ENCODE results near the gene RND1. TPM values are rescaled to one million over a fixed set of nuclear protein-coding genes. Genes with fewer than 3 reads are reported as not detected.

RND1 gene
- polyA plus RNA-seq, 10 donors = 0.16 to 3.6 (median 0.44) TPM

GRCh38 chr12:48811437-48812090 is 54.1 kb downstream of the RND1 start:
- no peak for DNase-seq

- peak in 1 of 3 donors; percentile 78 for DNase-seq
These were observed 54.7 kb downstream of the RND1 start for GRCh38 chr12:48810903-48811431.

GRCh38 chr12:48807981-48808380 is 57.7 kb downstream of the RND1 start:
- DNase-seq = no peak

Other genes starting within 250 kb of the RND1 start
- 10 to 100 TPM; 26.0 to 40.2 (median 34.1) TPM for gene KANSL2, start 183.6 kb downstream of the RND1 start, polyA plus RNA-seq (ENCODE audit: insufficient read length in 10 of 10)
- gene CCNT1, start 149.2 kb downstream of the RND1 start, polyA plus RNA-seq (ENCODE audit: insufficient read length in 10 of 10) = 10 to 100 TPM; 12.5 to 22.9 (median 18.9) TPM
- 10 to 100 TPM; 30.4 to 53.5 (median 38.0) TPM for gene ADCY6, start 76.8 kb downstream of the RND1 start, polyA plus RNA-seq (ENCODE audit: insufficient read length in 10 of 10)
- 10 to 100 TPM; 13.4 to 27.0 (median 15.6) TPM for gene CACNB3, start 47.4 kb downstream of the RND1 start, polyA plus RNA-seq (ENCODE audit: insufficient read length in 10 of 10)
- 10 to 100 TPM; 51.5 to 73.6 (median 64.5) TPM for gene DDX23, start 13.7 kb downstream of the RND1 start, polyA plus RNA-seq (ENCODE audit: insufficient read length in 10 of 10)
- gene FKBP11, start 59.6 kb upstream of the RND1 start, polyA plus RNA-seq (ENCODE audit: insufficient read length in 10 of 10) = 10 to 100 TPM; 18.7 to 41.1 (median 22.1) TPM
- 10 to 100 TPM; 36.1 to 63.5 (median 45.8) TPM for gene ARF3, start 91.6 kb upstream of the RND1 start, polyA plus RNA-seq (ENCODE audit: insufficient read length in 10 of 10)
- 1 to 10 TPM in 7 of 10 donors, under 1 TPM in 3; 0.70 to 4.8 (median 1.5) TPM for gene WNT10B, start 105.9 kb upstream of the RND1 start, polyA plus RNA-seq (ENCODE audit: insufficient read length in 10 of 10)
- gene WNT1, start 112.5 kb upstream of the RND1 start, polyA plus RNA-seq (ENCODE audit: insufficient read length in 10 of 10) = under 1 TPM in 3 of 10 donors, not detected in 7; 0.15 to 0.31 (median 0.20) TPM
- 10 to 100 TPM in 9 of 10 donors, 1 to 10 TPM in 1; 5.7 to 20.4 (median 15.7) TPM for gene DDN, start 133.5 kb upstream of the RND1 start, polyA plus RNA-seq (ENCODE audit: insufficient read length in 10 of 10)
- 10 to 100 TPM; 51.8 to 65.6 (median 58.9) TPM for gene PRKAG1, start 152.9 kb upstream of the RND1 start, polyA plus RNA-seq (ENCODE audit: insufficient read length in 10 of 10)
- 10 to 100 TPM; 33.3 to 49.6 (median 39.5) TPM for gene KMT2D, start 194.9 kb upstream of the RND1 start, polyA plus RNA-seq (ENCODE audit: insufficient read length in 10 of 10)
- 1 to 10 TPM in 8 of 10 donors, under 1 TPM in 2; 0.93 to 2.6 (median 1.3) TPM for gene RHEBL1, start 204.1 kb upstream of the RND1 start, polyA plus RNA-seq (ENCODE audit: insufficient read length in 10 of 10)
- 1 to 10 TPM in 2 of 10 donors, under 1 TPM in 8; 0.48 to 1.2 (median 0.82) TPM for gene DHH, start 228.9 kb upstream of the RND1 start, polyA plus RNA-seq (ENCODE audit: insufficient read length in 10 of 10)
- 10 to 100 TPM; 30.8 to 77.7 (median 36.1) TPM for gene LMBR1L, start 245.0 kb upstream of the RND1 start, polyA plus RNA-seq (ENCODE audit: insufficient read length in 10 of 10)

Measured in muscle of back (tissue), 11 donors.